OCI-LY7 (cell line): ENCODE data around the gene DNER. TPM values are rescaled to one million over a fixed set of nuclear protein-coding genes. Genes with fewer than 3 reads are reported as not detected.

Source experiments
- BruUV-seq: library from RNA; stranded (reverse); fragments of 400-500 nt; replicated peaks from 2 replicates; lab custom pipeline; 2021; lab: Mats Ljungman, UMichigan
- CTCF ChIA-PET: fragments of 300-600 bp; sonication (Branson Sonifier 250); formaldehyde crosslinking; loops from one replicate; lab custom pipeline; 2022; ENCODE audit warnings: antibody characterized with exemption; ENCODE audit not compliant: unreplicated experiment; lab: Charles Lee
- POLR2A ChIA-PET: fragments of 300-600 bp; sonication (Branson Sonifier 250); formaldehyde crosslinking; loops from one replicate; lab custom pipeline; 2022; ENCODE audit warnings: antibody characterized with exemption; lab: Charles Lee
- DNase-seq: peaks from one replicate; pipeline ENCODE4 v3.0.0-alpha.2; 2015; ENCODE audit warnings: low spot score
- H2AFZ ChIP-seq: fragments of 200-600 bp; sonication (generic), shearing (Covaris generic); 2 replicates; pipeline ENCODE4 v1.6.1; 2014; ENCODE audit warnings: mild to moderate bottlenecking, antibody characterized with exemption, low read length, moderate library complexity
- H3K27ac ChIP-seq: fragments of 200-600 bp; sonication (generic); 2 replicates; pipeline ENCODE4 v1.5.1; 2014; ENCODE audit warnings: mixed run types, low read depth, mild to moderate bottlenecking, moderate library complexity, low read length, inconsistent platforms; ENCODE audit not compliant: poor library complexity, severe bottlenecking
- H3K36me3 ChIP-seq: fragments of 200-600 bp; sonication (generic); 2 replicates; pipeline ENCODE4 v1.6.1; 2014; ENCODE audit warnings: mild to moderate bottlenecking, antibody characterized with exemption, low read length, moderate library complexity, mixed read lengths; ENCODE audit not compliant: insufficient read depth
- H3K4me1 ChIP-seq: fragments of 200-600 bp; sonication (generic); 2 replicates; pipeline ENCODE4 v1.5.1; 2014; ENCODE audit warnings: mild to moderate bottlenecking, low read length; ENCODE audit not compliant: insufficient read depth, poor library complexity, severe bottlenecking
- H3K4me2 ChIP-seq: fragments of 200-600 bp; sonication (generic); 2 replicates; pipeline ENCODE4 v1.6.1; 2014; ENCODE audit warnings: mild to moderate bottlenecking, low read length
- H3K4me3 ChIP-seq: fragments of 200-600 bp; sonication (generic); 2 replicates; pipeline ENCODE4 v1.5.1; 2014; ENCODE audit warnings: mild to moderate bottlenecking, low read depth, low read length; ENCODE audit not compliant: poor library complexity, severe bottlenecking
- H3K79me2 ChIP-seq: fragments of 200-600 bp; sonication (generic); 2 replicates; pipeline ENCODE4 v1.6.1; 2016; ENCODE audit warnings: low read depth, mild to moderate bottlenecking, low read length, moderate library complexity, mixed read lengths; ENCODE audit not compliant: insufficient read depth
- H3K9me2 ChIP-seq: fragments of 200-600 bp; sonication (generic); 2 replicates; pipeline ENCODE4 v1.6.1; 2016; ENCODE audit warnings: mild to moderate bottlenecking, low read length, mixed read lengths; ENCODE audit not compliant: insufficient read depth
- H3K9me3 ChIP-seq: fragments of 200-600 bp; sonication (generic); 2 replicates; pipeline ENCODE4 v1.6.1; 2014; ENCODE audit warnings: mild to moderate bottlenecking, mixed run types, low read length, mixed read lengths
- H4K20me1 ChIP-seq: fragments of 200-600 bp; sonication (generic); 2 replicates; pipeline ENCODE4 v1.6.1; 2014; ENCODE audit warnings: mild to moderate bottlenecking, antibody characterized with exemption, low read length, moderate library complexity, mixed read lengths; ENCODE audit not compliant: insufficient read depth
- EZH2phosphoT487 ChIP-seq: fragments of 200-600 bp; sonication (generic); IDR thresholded peaks from 2 replicates; pipeline ENCODE4 v1.6.1; 2018; ENCODE audit warnings: low read depth, borderline replicate concordance, mild to moderate bottlenecking, mixed run types, antibody characterized with exemption, low read length, moderate library complexity, mixed read lengths
- intact Hi-C: fragments of 100-400 bp; cut with micrococcal nuclease; formaldehyde crosslinking; loops from one replicate; pipeline ENCODE4 v1.10.0; 2022; ENCODE audit not compliant: unreplicated experiment
- total RNA-seq, 2 experiments: library from RNA; depleted of rRNA in 1 of 2; stranded (reverse); fragments of >200 nt in 1 of 2; shearing (Covaris generic) in 1 of 2; gene quantifications; 2 replicates each; pipeline ENCODE4 v1.2.3, GENCODE V29; 2014 to 2022
- TF ChIP-seq, protein P1 (sequence below): fragments of 200-600 bp; sonication (generic); conservative IDR thresholded peaks from 2 replicates; pipeline ENCODE4 v1.5.1; 2014; ENCODE audit warnings: mild to moderate bottlenecking, antibody characterized with exemption, low read length, moderate library complexity, mixed read lengths

The DNER gene
- total RNA-seq, 2 experiments from 2014 or later: not detected

DNA sequence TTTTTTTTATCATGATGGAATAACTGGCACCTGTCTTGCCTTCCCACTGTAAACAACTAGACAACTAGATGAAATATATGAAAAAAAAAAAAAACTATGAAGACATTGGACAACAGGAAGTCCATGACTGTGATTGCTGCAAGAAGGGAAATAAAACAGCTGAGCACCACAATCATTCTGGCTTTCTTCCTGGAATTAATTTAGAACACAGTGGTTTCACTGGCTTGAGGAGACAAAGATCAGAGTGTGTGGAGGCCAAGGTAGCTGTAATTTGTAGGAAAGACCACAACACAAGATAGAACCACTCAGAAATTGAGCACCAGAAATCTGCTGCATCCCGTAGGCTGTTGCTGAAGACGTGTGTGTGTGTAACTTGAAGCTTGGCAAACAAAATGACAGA, 322.2 kb downstream of the DNER start:
- H3K36me3 ChIP-seq: no peaks in the 10 kb centered on the region
- DNase-seq: no peak
- intact Hi-C loops: no loop called here
- no peaks in the 10 kb centered on the region for H3K9me2 ChIP-seq
- no peak overlapping the region for H3K27ac ChIP-seq
- CTCF ChIA-PET: no interaction called here
- H3K9me3 ChIP-seq: no peaks in the 10 kb centered on the region
- H3K79me2 ChIP-seq: no peaks in the 10 kb centered on the region
- H4K20me1 ChIP-seq: no peaks in the 10 kb centered on the region
- POLR2A ChIA-PET: no interaction called here
- H3K4me1 ChIP-seq: no peaks in the 10 kb centered on the region
- H3K4me3 ChIP-seq: no peak overlapping the region
- no peak overlapping the region for H2AFZ ChIP-seq
- TF ChIP-seq, protein P1, sequence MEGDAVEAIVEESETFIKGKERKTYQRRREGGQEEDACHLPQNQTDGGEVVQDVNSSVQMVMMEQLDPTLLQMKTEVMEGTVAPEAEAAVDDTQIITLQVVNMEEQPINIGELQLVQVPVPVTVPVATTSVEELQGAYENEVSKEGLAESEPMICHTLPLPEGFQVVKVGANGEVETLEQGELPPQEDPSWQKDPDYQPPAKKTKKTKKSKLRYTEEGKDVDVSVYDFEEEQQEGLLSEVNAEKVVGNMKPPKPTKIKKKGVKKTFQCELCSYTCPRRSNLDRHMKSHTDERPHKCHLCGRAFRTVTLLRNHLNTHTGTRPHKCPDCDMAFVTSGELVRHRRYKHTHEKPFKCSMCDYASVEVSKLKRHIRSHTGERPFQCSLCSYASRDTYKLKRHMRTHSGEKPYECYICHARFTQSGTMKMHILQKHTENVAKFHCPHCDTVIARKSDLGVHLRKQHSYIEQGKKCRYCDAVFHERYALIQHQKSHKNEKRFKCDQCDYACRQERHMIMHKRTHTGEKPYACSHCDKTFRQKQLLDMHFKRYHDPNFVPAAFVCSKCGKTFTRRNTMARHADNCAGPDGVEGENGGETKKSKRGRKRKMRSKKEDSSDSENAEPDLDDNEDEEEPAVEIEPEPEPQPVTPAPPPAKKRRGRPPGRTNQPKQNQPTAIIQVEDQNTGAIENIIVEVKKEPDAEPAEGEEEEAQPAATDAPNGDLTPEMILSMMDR: no peak
- no peak for TF ChIP-seq EZH2phosphoT487
- no TSS peak for BruUV-seq
- H3K4me2 ChIP-seq: no peak overlapping the region

DNA sequence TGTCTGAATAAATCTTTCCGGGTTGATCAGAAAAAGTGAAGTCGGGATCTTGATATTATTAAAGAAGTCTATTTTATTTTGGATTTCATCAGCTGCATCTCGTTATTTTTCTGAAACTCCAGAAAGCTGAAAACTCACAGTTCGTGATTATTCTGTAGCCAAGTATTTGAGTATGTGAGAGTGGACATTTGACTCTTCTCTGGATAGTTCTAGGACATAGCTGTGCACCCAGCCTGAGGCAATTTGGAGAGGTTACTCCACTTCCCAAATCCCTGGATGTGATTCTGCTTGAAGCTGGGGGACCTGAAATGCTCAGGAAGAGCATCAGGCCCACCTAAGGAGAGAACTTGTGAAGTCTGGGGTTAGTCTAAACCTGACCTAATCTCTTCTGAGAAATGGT, 325.6 kb downstream of the DNER start:
- Histone ChIP-seq H3K4me1 (no peaks in the 10 kb centered on the region), H3K36me3 (no peaks in the 10 kb centered on the region), H4K20me1 (no peaks in the 10 kb centered on the region), H3K9me2 (no peaks in the 10 kb centered on the region), H3K27ac (no peak overlapping the region), H3K9me3 (no peaks in the 10 kb centered on the region), H3K4me3 (no peak overlapping the region), H2AFZ (no peak overlapping the region), H3K79me2 (no peaks in the 10 kb centered on the region), H3K4me2 (no peak overlapping the region)
- intact Hi-C loops: no loop called here
- ChIA-PET POLR2A (no interaction called here), CTCF (no interaction called here)
- no peak for DNase-seq
- no peak for TF ChIP-seq EZH2phosphoT487
- TF ChIP-seq, protein P1: no peak
- no TSS peak for BruUV-seq

DNA sequence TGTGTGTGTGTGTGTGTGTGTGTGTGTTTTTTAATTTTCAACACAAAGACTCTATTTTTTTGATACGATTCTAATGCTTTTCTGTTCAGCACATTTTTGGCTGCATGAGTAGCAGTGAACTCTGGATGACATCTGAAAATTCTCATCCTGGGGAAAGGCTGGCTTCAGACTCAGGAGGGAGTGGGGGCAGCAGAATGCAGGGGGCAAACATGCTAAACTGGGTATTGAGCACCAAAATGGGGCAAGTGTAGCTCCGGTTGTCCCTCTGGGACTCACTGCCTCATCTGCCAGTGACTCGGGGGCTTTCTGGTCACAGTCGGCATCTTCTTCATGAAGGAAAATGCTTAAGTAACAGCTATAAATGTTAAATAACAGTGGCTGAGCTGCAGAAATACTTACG, 326.5 kb downstream of the DNER start:
- no peak overlapping the region for H2AFZ ChIP-seq
- BruUV-seq: no TSS peak
- no peak overlapping the region for H3K4me2 ChIP-seq
- no peak overlapping the region for H3K27ac ChIP-seq
- POLR2A ChIA-PET: no interaction called here
- no peak for DNase-seq
- TF ChIP-seq EZH2phosphoT487: no peak
- TF ChIP-seq, protein P1: no peak
- intact Hi-C loops: no loop called here
- H3K4me3 ChIP-seq: no peak overlapping the region
- H3K79me2 ChIP-seq: no peaks in the 10 kb centered on the region
- no peaks in the 10 kb centered on the region for H3K36me3 ChIP-seq
- CTCF ChIA-PET: no interaction called here
- no peaks in the 10 kb centered on the region for H4K20me1 ChIP-seq
- H3K9me2 ChIP-seq: no peaks in the 10 kb centered on the region
- H3K9me3 ChIP-seq: no peaks in the 10 kb centered on the region
- H3K4me1 ChIP-seq: no peaks in the 10 kb centered on the region
